ENCODE results near the gene GPC3.

Gene GPC3

DNA sequence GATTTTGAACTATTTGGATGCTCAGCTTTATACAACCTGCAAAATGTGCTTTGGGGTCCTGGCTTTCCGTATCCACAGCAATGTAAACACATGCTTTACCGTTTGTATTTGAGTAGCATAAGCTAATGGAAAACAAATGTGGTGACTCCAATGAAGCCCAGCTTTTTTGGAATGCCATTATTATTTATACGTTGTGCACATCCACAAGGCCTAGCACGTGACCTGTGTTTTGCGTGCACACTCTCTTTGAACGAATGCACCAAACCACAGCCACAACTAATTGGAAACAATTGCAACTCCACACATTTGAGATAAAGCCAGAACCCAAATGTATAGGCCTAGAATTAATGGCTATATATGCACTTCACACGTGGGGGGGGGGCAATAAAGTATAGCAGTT lies 380.6 kb downstream of the GPC3 start:
- TF ChIP-seq, protein P1, sequence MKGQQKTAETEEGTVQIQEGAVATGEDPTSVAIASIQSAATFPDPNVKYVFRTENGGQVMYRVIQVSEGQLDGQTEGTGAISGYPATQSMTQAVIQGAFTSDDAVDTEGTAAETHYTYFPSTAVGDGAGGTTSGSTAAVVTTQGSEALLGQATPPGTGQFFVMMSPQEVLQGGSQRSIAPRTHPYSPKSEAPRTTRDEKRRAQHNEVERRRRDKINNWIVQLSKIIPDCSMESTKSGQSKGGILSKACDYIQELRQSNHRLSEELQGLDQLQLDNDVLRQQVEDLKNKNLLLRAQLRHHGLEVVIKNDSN (IDR thresholded peaks at IDR 0.05): no peak
- TF ChIP-seq EGR1 (IDR thresholded peaks at IDR 0.05) (no peak), CREB1 (IDR thresholded peaks at IDR 0.05; ENCODE audit: low read depth) (no peak), TEAD4 (IDR thresholded peaks at IDR 0.05) (no peak), EP300 (IDR thresholded peaks at IDR 0.05; ENCODE audit: borderline replicate concordance) (no peak), CEBPB (IDR thresholded peaks at IDR 0.05) (no peak), TAF1 (IDR thresholded peaks at IDR 0.05; ENCODE audit: low read depth) (no peak), RAD21 (IDR thresholded peaks at IDR 0.05; ENCODE audit: low read depth) (no peak)

DNA sequence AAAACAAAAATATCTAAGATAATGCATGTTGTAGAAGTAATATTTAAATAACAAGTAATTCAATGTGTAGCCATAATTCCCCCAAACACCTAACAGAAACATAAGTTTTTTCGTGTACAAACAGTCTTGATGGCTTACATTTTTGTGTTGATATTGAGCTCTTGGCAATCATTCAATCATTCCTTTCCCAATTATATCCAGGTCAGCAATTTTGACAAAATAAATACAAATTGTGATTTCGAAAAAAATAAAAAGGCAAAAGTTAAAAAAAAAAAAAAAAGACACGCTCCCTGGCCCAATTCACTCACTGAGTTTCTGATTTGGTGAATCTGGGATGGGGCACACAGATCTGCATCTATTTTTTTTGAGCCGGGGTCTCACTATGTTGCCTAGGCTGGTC lies 382.5 kb downstream of the GPC3 start:
- TF ChIP-seq EGR1 (IDR thresholded peaks at IDR 0.05): no peak

DNA sequence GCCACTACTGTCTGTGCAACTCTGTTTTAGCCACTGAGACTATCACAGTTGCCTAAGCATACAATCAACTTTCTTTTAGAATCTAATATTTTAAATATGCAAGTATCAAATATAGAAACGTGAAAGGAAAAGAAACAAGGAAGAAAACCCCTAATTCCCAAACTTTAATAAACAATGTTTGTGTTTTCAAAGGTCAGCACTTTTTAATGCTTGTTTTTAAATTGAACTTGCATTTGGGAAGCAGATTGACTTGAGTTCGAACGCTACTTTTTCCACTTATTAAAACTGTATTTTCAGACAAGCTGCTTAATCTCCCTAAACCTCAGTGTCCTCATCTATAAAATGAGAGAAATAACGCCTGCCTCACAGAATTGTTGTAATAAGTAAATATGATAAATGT lies 384.3 kb downstream of the GPC3 start:
- TF ChIP-seq, protein P2, sequence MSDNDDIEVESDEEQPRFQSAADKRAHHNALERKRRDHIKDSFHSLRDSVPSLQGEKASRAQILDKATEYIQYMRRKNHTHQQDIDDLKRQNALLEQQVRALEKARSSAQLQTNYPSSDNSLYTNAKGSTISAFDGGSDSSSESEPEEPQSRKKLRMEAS (IDR thresholded peaks at IDR 0.05): no peak
- TF ChIP-seq RAD21 (IDR thresholded peaks at IDR 0.05; ENCODE audit: low read depth): no peak
- TF ChIP-seq, protein P3, sequence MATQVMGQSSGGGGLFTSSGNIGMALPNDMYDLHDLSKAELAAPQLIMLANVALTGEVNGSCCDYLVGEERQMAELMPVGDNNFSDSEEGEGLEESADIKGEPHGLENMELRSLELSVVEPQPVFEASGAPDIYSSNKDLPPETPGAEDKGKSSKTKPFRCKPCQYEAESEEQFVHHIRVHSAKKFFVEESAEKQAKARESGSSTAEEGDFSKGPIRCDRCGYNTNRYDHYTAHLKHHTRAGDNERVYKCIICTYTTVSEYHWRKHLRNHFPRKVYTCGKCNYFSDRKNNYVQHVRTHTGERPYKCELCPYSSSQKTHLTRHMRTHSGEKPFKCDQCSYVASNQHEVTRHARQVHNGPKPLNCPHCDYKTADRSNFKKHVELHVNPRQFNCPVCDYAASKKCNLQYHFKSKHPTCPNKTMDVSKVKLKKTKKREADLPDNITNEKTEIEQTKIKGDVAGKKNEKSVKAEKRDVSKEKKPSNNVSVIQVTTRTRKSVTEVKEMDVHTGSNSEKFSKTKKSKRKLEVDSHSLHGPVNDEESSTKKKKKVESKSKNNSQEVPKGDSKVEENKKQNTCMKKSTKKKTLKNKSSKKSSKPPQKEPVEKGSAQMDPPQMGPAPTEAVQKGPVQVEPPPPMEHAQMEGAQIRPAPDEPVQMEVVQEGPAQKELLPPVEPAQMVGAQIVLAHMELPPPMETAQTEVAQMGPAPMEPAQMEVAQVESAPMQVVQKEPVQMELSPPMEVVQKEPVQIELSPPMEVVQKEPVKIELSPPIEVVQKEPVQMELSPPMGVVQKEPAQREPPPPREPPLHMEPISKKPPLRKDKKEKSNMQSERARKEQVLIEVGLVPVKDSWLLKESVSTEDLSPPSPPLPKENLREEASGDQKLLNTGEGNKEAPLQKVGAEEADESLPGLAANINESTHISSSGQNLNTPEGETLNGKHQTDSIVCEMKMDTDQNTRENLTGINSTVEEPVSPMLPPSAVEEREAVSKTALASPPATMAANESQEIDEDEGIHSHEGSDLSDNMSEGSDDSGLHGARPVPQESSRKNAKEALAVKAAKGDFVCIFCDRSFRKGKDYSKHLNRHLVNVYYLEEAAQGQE (IDR thresholded peaks at IDR 0.05; ENCODE audit: low read depth): no peak
- no peak for TF ChIP-seq NFIC (IDR thresholded peaks at IDR 0.05)
- TF ChIP-seq FOXM1 (IDR thresholded peaks at IDR 0.05; ENCODE audit: borderline replicate concordance, low read depth): no peak
- TF ChIP-seq, protein P1 (IDR thresholded peaks at IDR 0.05): no peak
- no peak for TF ChIP-seq CREB1 (IDR thresholded peaks at IDR 0.05; ENCODE audit: low read depth)
- no peak for TF ChIP-seq EP300 (IDR thresholded peaks at IDR 0.05; ENCODE audit: borderline replicate concordance)
- TF ChIP-seq YY1 (IDR thresholded peaks at IDR 0.05; ENCODE audit: low read depth): no peak
- no peak for TF ChIP-seq TCF12 (IDR thresholded peaks at IDR 0.05; ENCODE audit: low read depth)
- TF ChIP-seq CEBPB (IDR thresholded peaks at IDR 0.05): no peak

DNA sequence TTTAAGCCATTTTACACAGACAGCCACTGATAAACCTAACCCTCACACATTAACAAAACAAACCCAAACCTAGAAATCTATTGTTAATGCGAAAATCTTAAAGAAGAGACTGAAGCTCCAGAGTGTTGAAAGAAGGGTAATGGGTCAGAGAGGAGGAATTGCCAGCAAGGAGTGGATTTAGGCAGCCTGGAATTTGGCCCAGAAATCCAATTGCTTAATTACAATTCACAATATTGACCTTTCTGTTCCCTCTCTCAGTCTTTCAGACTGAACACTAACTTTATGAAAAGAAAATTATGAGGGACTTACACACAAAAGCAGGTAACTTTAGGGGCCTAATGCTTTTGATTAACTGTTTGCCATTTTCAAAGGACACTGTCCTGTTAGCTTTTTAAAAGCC lies 384.9 kb downstream of the GPC3 start:
- TF ChIP-seq EP300 (IDR thresholded peaks at IDR 0.05; ENCODE audit: borderline replicate concordance) (no peak), YY1 (IDR thresholded peaks at IDR 0.05; ENCODE audit: low read depth) (no peak), FOXM1 (IDR thresholded peaks at IDR 0.05; ENCODE audit: borderline replicate concordance, low read depth) (no peak), ZBTB7A (IDR thresholded peaks at IDR 0.05; ENCODE audit: low read depth) (no peak)
- TF ChIP-seq, protein P2 (IDR thresholded peaks at IDR 0.05): no peak

DNA sequence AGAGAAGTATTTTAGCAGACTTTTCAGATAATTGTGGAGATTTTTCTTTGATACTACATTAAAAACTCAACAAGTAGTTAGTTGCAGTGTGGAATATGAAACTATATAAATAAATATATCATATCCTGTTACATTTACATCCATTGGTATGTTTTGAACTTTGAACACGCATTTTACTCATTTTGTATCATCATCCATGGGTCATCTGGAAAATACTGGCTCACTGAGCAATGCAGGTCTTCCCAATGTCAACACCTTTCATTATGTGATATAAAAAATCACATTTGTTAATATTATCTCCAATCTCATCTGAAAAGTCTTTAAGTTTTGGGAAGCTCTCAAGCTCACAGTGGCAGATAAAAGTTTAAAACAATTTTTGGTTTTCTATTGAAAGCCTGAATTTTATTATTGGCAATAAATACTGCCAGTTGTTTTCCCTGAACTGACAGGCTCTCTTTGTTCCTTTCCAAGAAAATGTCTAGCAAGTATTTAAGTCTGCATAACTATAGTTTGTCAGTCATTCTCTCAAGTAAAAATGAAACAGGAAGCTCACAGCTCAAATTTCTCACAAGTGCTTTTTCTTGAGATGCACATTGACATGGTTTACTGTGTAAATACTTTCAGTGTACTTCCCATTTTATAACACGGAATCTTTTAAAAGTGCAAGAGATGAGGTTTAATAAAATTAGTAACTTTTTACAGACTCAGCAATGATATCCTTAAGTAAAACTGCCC lies 386.6 kb downstream of the GPC3 start:
- TF ChIP-seq ZBTB7A (IDR thresholded peaks at IDR 0.05; ENCODE audit: low read depth): no peak
- TF ChIP-seq EP300 (IDR thresholded peaks at IDR 0.05; ENCODE audit: borderline replicate concordance): no peak
- no peak for TF ChIP-seq FOXM1 (IDR thresholded peaks at IDR 0.05; ENCODE audit: borderline replicate concordance, low read depth)
- TF ChIP-seq, protein P1 (IDR thresholded peaks at IDR 0.05): no peak
- no peak for TF ChIP-seq CEBPB (IDR thresholded peaks at IDR 0.05)
- no peak for TF ChIP-seq YY1 (IDR thresholded peaks at IDR 0.05; ENCODE audit: low read depth)
- TF ChIP-seq NFIC (IDR thresholded peaks at IDR 0.05): no peak
- TF ChIP-seq, protein P3 (IDR thresholded peaks at IDR 0.05; ENCODE audit: low read depth): no peak
- TF ChIP-seq CREB1 (IDR thresholded peaks at IDR 0.05; ENCODE audit: low read depth): no peak
- TF ChIP-seq, protein P2 (IDR thresholded peaks at IDR 0.05): no peak
- TF ChIP-seq TAF1 (IDR thresholded peaks at IDR 0.05; ENCODE audit: low read depth): no peak
- no peak for TF ChIP-seq EGR1 (IDR thresholded peaks at IDR 0.05)
- TF ChIP-seq TEAD4 (IDR thresholded peaks at IDR 0.05): no peak
- no peak for TF ChIP-seq RAD21 (IDR thresholded peaks at IDR 0.05; ENCODE audit: low read depth)
- TF ChIP-seq TCF12 (IDR thresholded peaks at IDR 0.05; ENCODE audit: low read depth): no peak

All from Ishikawa (cell line).